HepG2 (cell line): Measurements from ENCODE around the gene KCND2. TPM values are rescaled to one million over a fixed set of nuclear protein-coding genes. Genes with fewer than 3 reads are reported as not detected.

Experiments
- ATAC-seq: fragments of 200-7000 bp; cut with Tn5 transposase; 3 replicates; pipeline ENCODE4 v1.9.1; 2020; ENCODE audit warnings: mild to moderate bottlenecking, moderate library complexity
- BruUV-seq: library from RNA; stranded (reverse); fragments of 400-500 nt; replicated peaks from 2 replicates; lab custom pipeline; 2021; lab: Mats Ljungman, UMichigan
- CTCF ChIA-PET: fragments of 300-600 bp; formaldehyde crosslinking; extraction: SDS; loops from one replicate; lab custom pipeline; 2021; ENCODE audit warnings: low total read pairs, inconsistent platforms, low intra/inter-chr PET ratio; lab: Yijun Ruan, JAX
- POLR2A ChIA-PET: fragments of 350-600 bp; sonication (Branson Sonifier 250); formaldehyde crosslinking; loops from one replicate; lab custom pipeline; 2020; ENCODE audit warnings: antibody characterized with exemption, inconsistent platforms; lab: Yijun Ruan, JAX
- DNase-seq: peaks from one replicate; pipeline ENCODE4 v3.0.0-alpha.2; 2015; ENCODE audit warnings: low spot score
- FAIRE-seq: peaks from 3 replicates; lab custom pipeline; 2011; peaks lifted over from hg19 to GRCh38; lab: Jason Lieb, UNC
- H2AFZ ChIP-seq: one replicate; pipeline ENCODE4 v1.6.1; 2011; ENCODE audit warnings: low read length, inconsistent platforms
- H3K27ac ChIP-seq: fragments of 300-600 bp; 3 replicates; pipeline ENCODE4 v1.8.0; 2011; ENCODE audit warnings: mixed run types, mild to moderate bottlenecking, mixed read lengths, low read length, inconsistent platforms; ENCODE audit not compliant: insufficient read depth; ENCODE audit errors: extremely low read length
- H3K27me3 ChIP-seq, 2 experiments: fragments of 200-600 bp in 1 of 2; 2 replicates in 1 of 2; 3 replicates in 1 of 2; pipeline versions ENCODE4 v1.6.0 to v1.8.0; 2011; ENCODE audit warnings: low read length in 2 of 2, mild to moderate bottlenecking in 2 of 2, moderate library complexity in 2 of 2, inconsistent platforms in 1 of 2; ENCODE audit not compliant: insufficient read depth in 2 of 2, control insufficient read depth in 1 of 2
- H3K36me3 ChIP-seq, 2 experiments: fragments of 200-600 bp in 1 of 2; replicated peaks in 1 of 2; 2 replicates in 1 of 2; 3 replicates in 1 of 2; pipeline versions ENCODE4 v1.5.1 to v1.8.0; 2011; ENCODE audit warnings: low read length in 2 of 2, inconsistent platforms in 1 of 2; ENCODE audit not compliant: insufficient read depth in 2 of 2, control insufficient read depth in 1 of 2
- H3K4me1 ChIP-seq: 2 replicates; pipeline ENCODE4 v1.5.1; 2012; ENCODE audit warnings: low read length, inconsistent platforms; ENCODE audit not compliant: insufficient read depth
- H3K4me2 ChIP-seq: 2 replicates; pipeline ENCODE4 v1.6.0; 2011; ENCODE audit warnings: low read depth, low read length, inconsistent platforms
- H3K4me3 ChIP-seq, 3 experiments: fragments of 200-600 bp in 1 of 3; sonication (generic), shearing (Covaris generic) in 1 of 3; replicated peaks in 1 of 3; 2 replicates each; pipeline ENCODE4 v1.5.1; 2011 to 2016; ENCODE audit warnings: low read length in 3 of 3, inconsistent platforms in 2 of 3, low read depth in 2 of 3, mild to moderate bottlenecking in 2 of 3, control low read depth in 1 of 3, mixed read lengths in 1 of 3; ENCODE audit not compliant: insufficient read depth in 1 of 3
- H3K79me2 ChIP-seq: one replicate; pipeline ENCODE4 v1.6.1; 2011; ENCODE audit warnings: low read length, inconsistent platforms; ENCODE audit not compliant: insufficient read depth
- H3K9ac ChIP-seq: 2 replicates; pipeline ENCODE4 v1.6.0; 2011; ENCODE audit warnings: mild to moderate bottlenecking, low read depth, low read length, inconsistent platforms; ENCODE audit not compliant: insufficient read depth
- H3K9me3 ChIP-seq: 2 replicates; pipeline ENCODE4 v1.5.1; 2012; ENCODE audit warnings: mild to moderate bottlenecking, low read length
- H4K20me1 ChIP-seq: 2 replicates; pipeline ENCODE4 v1.6.0; 2011; ENCODE audit warnings: inconsistent platforms, mild to moderate bottlenecking, low read length, moderate library complexity; ENCODE audit not compliant: insufficient read depth
- GLI4 ChIP-seq: sonication (generic); formaldehyde crosslinking; IDR thresholded peaks from 2 replicates; pipeline ENCODE4 v1.5.1; 2020; ENCODE audit warnings: missing genetic modification reagents, mild to moderate bottlenecking, moderate library complexity, borderline replicate concordance
- HOXA9 ChIP-seq: sonication (generic); formaldehyde crosslinking; IDR thresholded peaks from 2 replicates; pipeline ENCODE4 v1.8.1; 2022; ENCODE audit warnings: missing genetic modification reagents, mild to moderate bottlenecking, moderate library complexity, borderline replicate concordance
- NR2C2 ChIP-seq: sonication (generic); formaldehyde crosslinking; IDR thresholded peaks from 2 replicates; pipeline ENCODE4 v1.4.0; 2020; ENCODE audit warnings: missing genetic modification reagents, mild to moderate bottlenecking, moderate library complexity, borderline replicate concordance
- RFX1 ChIP-seq: fragments of 450-650 bp; IDR thresholded peaks from 2 replicates; pipeline ENCODE4 v1.6.1; 2017
- SAFB2 ChIP-seq: sonication (generic); formaldehyde crosslinking; IDR thresholded peaks from 2 replicates; pipeline ENCODE4 v1.5.1; 2020; ENCODE audit warnings: missing genetic modification reagents, low read depth, mild to moderate bottlenecking, borderline replicate concordance
- SKI ChIP-seq: fragments of 450-650 bp; IDR thresholded peaks from one replicate; pipeline ENCODE4 v1.6.1; 2018; ENCODE audit warnings: mild to moderate bottlenecking; ENCODE audit not compliant: partially characterized antibody
- SMAD9 ChIP-seq: sonication (generic); formaldehyde crosslinking; IDR thresholded peaks from 2 replicates; pipeline ENCODE4 v1.5.1; 2020; ENCODE audit warnings: mild to moderate bottlenecking, missing genetic modification reagents
- ZFP37 ChIP-seq: sonication (generic); formaldehyde crosslinking; IDR thresholded peaks from 2 replicates; pipeline ENCODE4 v1.4.0; 2020; ENCODE audit warnings: missing genetic modification reagents, borderline replicate concordance
- ZNF326 ChIP-seq: sonication (generic); formaldehyde crosslinking; IDR thresholded peaks from 2 replicates; pipeline ENCODE4 v1.4.0; 2020; ENCODE audit warnings: missing genetic modification reagents, borderline replicate concordance
- ZNF563 ChIP-seq: sonication (generic); formaldehyde crosslinking; IDR thresholded peaks from 2 replicates; pipeline ENCODE4 v1.8.0; 2022; ENCODE audit warnings: mild to moderate bottlenecking, moderate library complexity, missing genetic modification reagents
- ZNF607 ChIP-seq: sonication (generic); formaldehyde crosslinking; IDR thresholded peaks from 2 replicates; pipeline ENCODE4 v1.5.1; 2020; ENCODE audit warnings: missing genetic modification reagents, mild to moderate bottlenecking, borderline replicate concordance
- ZNF790 ChIP-seq: sonication (generic); formaldehyde crosslinking; IDR thresholded peaks from 2 replicates; pipeline ENCODE4 v1.8.0; 2022; ENCODE audit warnings: missing genetic modification reagents, mild to moderate bottlenecking, borderline replicate concordance
- WGBS: methylation state at CpG from one replicate; pipeline ENCODE4 v1.1.6; 2017; ENCODE audit warnings: low lambda C conversion rate; 5-methylcytosine and 5-hydroxymethylcytosine counted together
- in situ Hi-C: cut with HindIII; loops from 2 replicates; pipeline ENCODE4 v1.10.0; 2017; ENCODE audit warnings: low pct_unique_long_range_greater_than_20kb; ENCODE audit not compliant: extremely low pct_ligation_motif_present
- intact Hi-C: fragments of 100-400 bp; cut with micrococcal nuclease; formaldehyde crosslinking; loops from one replicate; pipeline ENCODE4 v1.10.0; 2022; ENCODE audit not compliant: unreplicated experiment
- polyA plus RNA-seq, 8 experiments: library from polyadenylated mRNA; depleted of rRNA in 3 of 8; stranded (reverse) in 7 of 8; unstranded in 1 of 8; fragments of >200 nt; fragmentation: Illumina TruSeq in 4 of 8; extraction: Trizol in 4 of 8; gene quantifications; 2 replicates each; pipeline versions ENCODE4 v1.2.1 to v1.2.3, GENCODE V29; 2011 to 2016; ENCODE audit warnings: low read depth in 4 of 8, missing spikeins in 1 of 8, mixed read lengths in 1 of 8; ENCODE audit not compliant: insufficient read depth in 1 of 8
- total RNA-seq, 5 experiments: library from RNA; depleted of rRNA; stranded (reverse); fragments of >200 nt; fragmentation: Illumina TruSeq; extraction: Trizol; gene quantifications; 2 replicates each; pipeline ENCODE4 v1.2.3, GENCODE V29; 2016; ENCODE audit warnings: low read depth in 1 of 5
- TF ChIP-seq, protein P1 (sequence below): sonication (generic); formaldehyde crosslinking; conservative IDR thresholded peaks from 2 replicates; pipeline ENCODE4 v1.8.1; 2023; ENCODE audit warnings: missing genetic modification reagents
- TF ChIP-seq, protein P2 (sequence below): sonication (generic); formaldehyde crosslinking; IDR thresholded peaks from 2 replicates; pipeline ENCODE4 v1.4.0; 2020; ENCODE audit warnings: mild to moderate bottlenecking, low read depth, missing genetic modification reagents
- TF ChIP-seq, protein P3 (sequence below), 2 experiments: sonication (generic) in 1 of 2; formaldehyde crosslinking in 1 of 2; IDR thresholded peaks; 2 replicates each; pipeline versions ENCODE4 v1.4.0 to v1.6.1; 2018 to 2020; ENCODE audit warnings: missing genetic modification reagents in 2 of 2, borderline replicate concordance in 1 of 2, low read depth in 1 of 2, mild to moderate bottlenecking in 1 of 2, missing biosample characterization in 1 of 2

KCND2 gene
- total and polyA plus RNA-seq, 2 of the 13 experiments (the other 11 are each of a cell fraction or from before 2014, with no cell fraction given): not detected

DNA sequence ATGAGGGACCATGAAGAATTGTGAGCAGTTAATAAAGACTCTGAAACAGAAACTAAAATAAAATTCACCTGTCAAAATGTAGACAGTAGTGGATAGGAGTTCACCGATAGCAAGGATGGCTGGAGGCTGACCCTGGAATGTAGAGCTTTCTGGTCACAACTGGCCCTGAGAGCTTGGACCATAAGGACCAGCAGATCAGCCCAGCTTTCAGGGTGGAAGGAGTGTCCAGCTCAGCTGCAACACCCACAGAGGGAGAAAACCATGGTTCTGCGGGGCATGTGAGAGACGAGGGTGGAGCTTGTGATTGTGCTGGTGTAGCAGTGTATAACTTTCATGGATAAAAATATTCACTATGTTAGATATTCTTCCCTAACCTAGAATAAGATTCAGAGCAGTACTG is 199.9 kb downstream of the KCND2 start:
- BruUV-seq: no TSS peak

DNA sequence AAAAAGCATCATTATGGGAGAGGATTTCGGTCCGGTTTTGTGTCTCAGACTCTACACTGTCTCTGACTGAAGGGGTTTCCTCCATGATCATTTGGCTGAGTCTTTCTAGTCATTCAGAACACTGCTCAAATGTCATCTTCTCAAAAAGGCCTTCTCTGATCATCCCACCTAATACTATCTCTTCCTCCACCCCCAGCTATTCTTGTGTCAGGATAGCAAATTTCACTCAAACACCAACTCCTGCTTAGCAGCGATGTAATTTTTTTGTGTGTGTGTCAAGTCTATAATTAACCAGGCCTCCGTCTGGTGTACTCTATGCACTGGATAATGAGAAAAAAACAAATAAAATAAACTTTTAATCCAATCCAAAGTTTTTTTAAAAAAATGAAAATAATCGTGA is 200.4 kb downstream of the KCND2 start:
- no peak for FAIRE-seq
- TF ChIP-seq ZNF790 (no peak), NR2C2 (no peak), SAFB2 (CRISPR knock-in tag) (no peak), SKI (no peak), ZFP37 (no peak), SMAD9 (CRISPR knock-in tag) (no peak), ZNF607 (CRISPR knock-in tag) (no peak), RFX1 (no peak), ZNF563 (no peak)
- TF ChIP-seq, protein P1, sequence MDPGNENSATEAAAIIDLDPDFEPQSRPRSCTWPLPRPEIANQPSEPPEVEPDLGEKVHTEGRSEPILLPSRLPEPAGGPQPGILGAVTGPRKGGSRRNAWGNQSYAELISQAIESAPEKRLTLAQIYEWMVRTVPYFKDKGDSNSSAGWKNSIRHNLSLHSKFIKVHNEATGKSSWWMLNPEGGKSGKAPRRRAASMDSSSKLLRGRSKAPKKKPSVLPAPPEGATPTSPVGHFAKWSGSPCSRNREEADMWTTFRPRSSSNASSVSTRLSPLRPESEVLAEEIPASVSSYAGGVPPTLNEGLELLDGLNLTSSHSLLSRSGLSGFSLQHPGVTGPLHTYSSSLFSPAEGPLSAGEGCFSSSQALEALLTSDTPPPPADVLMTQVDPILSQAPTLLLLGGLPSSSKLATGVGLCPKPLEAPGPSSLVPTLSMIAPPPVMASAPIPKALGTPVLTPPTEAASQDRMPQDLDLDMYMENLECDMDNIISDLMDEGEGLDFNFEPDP: no peak
- TF ChIP-seq, protein P2, sequence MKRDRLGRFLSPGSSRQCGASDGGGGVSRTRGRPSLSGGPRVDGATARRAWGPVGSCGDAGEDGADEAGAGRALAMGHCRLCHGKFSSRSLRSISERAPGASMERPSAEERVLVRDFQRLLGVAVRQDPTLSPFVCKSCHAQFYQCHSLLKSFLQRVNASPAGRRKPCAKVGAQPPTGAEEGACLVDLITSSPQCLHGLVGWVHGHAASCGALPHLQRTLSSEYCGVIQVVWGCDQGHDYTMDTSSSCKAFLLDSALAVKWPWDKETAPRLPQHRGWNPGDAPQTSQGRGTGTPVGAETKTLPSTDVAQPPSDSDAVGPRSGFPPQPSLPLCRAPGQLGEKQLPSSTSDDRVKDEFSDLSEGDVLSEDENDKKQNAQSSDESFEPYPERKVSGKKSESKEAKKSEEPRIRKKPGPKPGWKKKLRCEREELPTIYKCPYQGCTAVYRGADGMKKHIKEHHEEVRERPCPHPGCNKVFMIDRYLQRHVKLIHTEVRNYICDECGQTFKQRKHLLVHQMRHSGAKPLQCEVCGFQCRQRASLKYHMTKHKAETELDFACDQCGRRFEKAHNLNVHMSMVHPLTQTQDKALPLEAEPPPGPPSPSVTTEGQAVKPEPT (CRISPR knock-in tag): no peak

More for the DNA sequence above, 199.9 kb downstream of the KCND2 start:
- Histone ChIP-seq H3K27me3 (no peaks in the 10 kb centered on the region), H3K27ac (no peak overlapping the region), H4K20me1 (no peaks in the 10 kb centered on the region), H2AFZ (no peak overlapping the region), H3K4me1 (no peaks in the 10 kb centered on the region), H3K9me3 (no peaks in the 10 kb centered on the region), H3K4me3 (no peak overlapping the region), H3K9ac (no peak overlapping the region), H3K4me2 (no peak overlapping the region), H3K79me2 (no peaks in the 10 kb centered on the region)
- FAIRE-seq: no peak
- 40% methylated on average over 3 of the region's 3 CpGs for WGBS
- in situ Hi-C loops: no loop called here
- CTCF ChIA-PET: no interaction called here
- intact Hi-C loops: no loop called here
- no peak for ATAC-seq
- DNase-seq: no peak
- TF ChIP-seq GLI4 (CRISPR knock-in tag): no peak
- TF ChIP-seq ZNF326 (CRISPR knock-in tag): no peak
- TF ChIP-seq, protein P3, sequence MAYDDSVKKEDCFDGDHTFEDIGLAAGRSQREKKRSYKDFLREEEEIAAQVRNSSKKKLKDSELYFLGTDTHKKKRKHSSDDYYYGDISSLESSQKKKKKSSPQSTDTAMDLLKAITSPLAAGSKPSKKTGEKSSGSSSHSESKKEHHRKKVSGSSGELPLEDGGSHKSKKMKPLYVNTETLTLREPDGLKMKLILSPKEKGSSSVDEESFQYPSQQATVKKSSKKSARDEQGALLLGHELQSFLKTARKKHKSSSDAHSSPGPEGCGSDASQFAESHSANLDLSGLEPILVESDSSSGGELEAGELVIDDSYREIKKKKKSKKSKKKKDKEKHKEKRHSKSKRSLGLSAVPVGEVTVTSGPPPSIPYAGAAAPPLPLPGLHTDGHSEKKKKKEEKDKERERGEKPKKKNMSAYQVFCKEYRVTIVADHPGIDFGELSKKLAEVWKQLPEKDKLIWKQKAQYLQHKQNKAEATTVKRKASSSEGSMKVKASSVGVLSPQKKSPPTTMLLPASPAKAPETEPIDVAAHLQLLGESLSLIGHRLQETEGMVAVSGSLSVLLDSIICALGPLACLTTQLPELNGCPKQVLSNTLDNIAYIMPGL (CRISPR knock-in tag; IDR thresholded peaks at IDR 0.05; ENCODE audit: borderline replicate concordance in 1 of 2, low read depth in 1 of 2): no peak
- TF ChIP-seq HOXA9: no peak
- TF ChIP-seq, all 625 proteins: peak for 0
- POLR2A ChIA-PET: no interaction called here
- no peaks in the 10 kb centered on the region for H3K36me3 ChIP-seq

More for the DNA sequence above, 200.4 kb downstream of the KCND2 start:
- intact Hi-C loops (no loop called here), in situ Hi-C loops (no loop called here)
- H3K4me3 ChIP-seq: no peak overlapping the region
- H3K4me2 ChIP-seq: no peak overlapping the region
- DNase-seq (no peak), ATAC-seq (no peak)
- no peaks in the 10 kb centered on the region for H3K79me2 ChIP-seq
- no TSS peak for BruUV-seq
- WGBS: 12% methylated on average over 5 of the region's 5 CpGs
- no peaks in the 10 kb centered on the region for H4K20me1 ChIP-seq
- H3K36me3 ChIP-seq: no peaks in the 10 kb centered on the region
- ChIA-PET CTCF (no interaction called here), POLR2A (no interaction called here)
- H3K27ac ChIP-seq: no peak overlapping the region
- no peaks in the 10 kb centered on the region for H3K27me3 ChIP-seq
- no peaks in the 10 kb centered on the region for H3K9me3 ChIP-seq
- H2AFZ ChIP-seq: no peak overlapping the region
- no peaks in the 10 kb centered on the region for H3K4me1 ChIP-seq
- H3K9ac ChIP-seq: no peak overlapping the region
